GM18520 (cell line): Measurements from ENCODE around the gene LAMA2.

Experiments
- ATAC-seq: cut with Tn5 transposase; IDR thresholded peaks from one replicate; pipeline ENCODE4 v1.9.1; 2021; ENCODE audit not compliant: unreplicated experiment

The LAMA2 gene

GRCh38 chr6:128882991-128883611, at the start of gene LAMA2:
Gene LAMA2 (plus strand): TSS chr6:128883138. CDS start chr6:128883246, 108 bp downstream.
- no peak for ATAC-seq

GRCh38 chr6:128836761-128837160, 46.2 kb upstream of the LAMA2 start:
- no peak for ATAC-seq

- no peak for ATAC-seq
Observed at GRCh38 chr6:128841518-128841917, 41.4 kb upstream of the LAMA2 start.

GRCh38 chr6:128844598-128844997, 38.3 kb upstream of the LAMA2 start:
- no peak for ATAC-seq

GRCh38 chr6:128847431-128848210, 35.3 kb upstream of the LAMA2 start:
- no peak for ATAC-seq

GRCh38 chr6:128848212-128848935, 34.6 kb upstream of the LAMA2 start:
- ATAC-seq: no peak

GRCh38 chr6:128855581-128856085, 27.3 kb upstream of the LAMA2 start:
- no peak for ATAC-seq

GRCh38 chr6:128857806-128858205, 25.1 kb upstream of the LAMA2 start:
- ATAC-seq: no peak

- ATAC-seq: no peak
Observed at GRCh38 chr6:128860782-128861181, 22.2 kb upstream of the LAMA2 start.

GRCh38 chr6:128863983-128864382, 19.0 kb upstream of the LAMA2 start:
- ATAC-seq: no peak

- no peak for ATAC-seq
Observed at GRCh38 chr6:128870746-128871145, 12.2 kb upstream of the LAMA2 start.

- no peak for ATAC-seq
Observed at GRCh38 chr6:128874863-128875262, 8.1 kb upstream of the LAMA2 start.

GRCh38 chr6:128882560-128882959, 378 bp upstream of the LAMA2 start:
- no peak for ATAC-seq

GRCh38 chr6:128883906-128884305, 968 bp downstream of the LAMA2 start:
- no peak for ATAC-seq

GRCh38 chr6:128885381-128885780, 2.4 kb downstream of the LAMA2 start:
- no peak for ATAC-seq

GRCh38 chr6:128886706-128887105, 3.8 kb downstream of the LAMA2 start:
- ATAC-seq: no peak

GRCh38 chr6:128888444-128889175, 5.7 kb downstream of the LAMA2 start:
- no peak for ATAC-seq

GRCh38 chr6:128889870-128890269, 6.9 kb downstream of the LAMA2 start:
- ATAC-seq: no peak

GRCh38 chr6:128892079-128892478, 9.1 kb downstream of the LAMA2 start:
- ATAC-seq: no peak

GRCh38 chr6:128899341-128900050, 16.6 kb downstream of the LAMA2 start:
- ATAC-seq: no peak
